Measurements from ENCODE around the gene JAK1.

DNA sequence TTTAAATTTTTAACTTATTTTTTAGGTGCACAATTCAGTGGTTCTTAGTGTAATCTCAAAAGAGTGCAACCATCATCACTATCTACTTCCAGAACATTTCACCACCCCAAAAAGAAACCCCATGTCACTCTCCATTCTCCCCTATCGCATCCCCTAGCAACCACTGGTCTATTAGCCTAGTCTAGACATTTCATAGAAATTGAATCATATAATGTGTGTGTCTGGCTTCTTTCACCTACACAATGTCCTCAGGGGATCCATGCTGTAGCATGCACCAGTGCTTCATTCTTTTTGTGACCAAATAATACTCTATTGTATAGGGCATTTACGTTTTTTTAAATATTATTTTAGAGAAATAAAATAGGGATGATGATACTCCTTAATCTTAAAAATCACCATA is 64.7 kb downstream of the JAK1 start:
- no peak for TF ChIP-seq SMAD1 (IDR thresholded peaks at IDR 0.05; ENCODE audit: low read depth, partially characterized antibody)
- TF ChIP-seq, protein P1, sequence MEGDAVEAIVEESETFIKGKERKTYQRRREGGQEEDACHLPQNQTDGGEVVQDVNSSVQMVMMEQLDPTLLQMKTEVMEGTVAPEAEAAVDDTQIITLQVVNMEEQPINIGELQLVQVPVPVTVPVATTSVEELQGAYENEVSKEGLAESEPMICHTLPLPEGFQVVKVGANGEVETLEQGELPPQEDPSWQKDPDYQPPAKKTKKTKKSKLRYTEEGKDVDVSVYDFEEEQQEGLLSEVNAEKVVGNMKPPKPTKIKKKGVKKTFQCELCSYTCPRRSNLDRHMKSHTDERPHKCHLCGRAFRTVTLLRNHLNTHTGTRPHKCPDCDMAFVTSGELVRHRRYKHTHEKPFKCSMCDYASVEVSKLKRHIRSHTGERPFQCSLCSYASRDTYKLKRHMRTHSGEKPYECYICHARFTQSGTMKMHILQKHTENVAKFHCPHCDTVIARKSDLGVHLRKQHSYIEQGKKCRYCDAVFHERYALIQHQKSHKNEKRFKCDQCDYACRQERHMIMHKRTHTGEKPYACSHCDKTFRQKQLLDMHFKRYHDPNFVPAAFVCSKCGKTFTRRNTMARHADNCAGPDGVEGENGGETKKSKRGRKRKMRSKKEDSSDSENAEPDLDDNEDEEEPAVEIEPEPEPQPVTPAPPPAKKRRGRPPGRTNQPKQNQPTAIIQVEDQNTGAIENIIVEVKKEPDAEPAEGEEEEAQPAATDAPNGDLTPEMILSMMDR (IDR thresholded peaks at IDR 0.05 in 2 of 3, conservative IDR thresholded peaks at IDR 0.05 in 1 of 3; ENCODE audit: control insufficient read depth in 2 of 3, extremely low read depth in 1 of 3, insufficient read depth in 1 of 3, low read depth in 3 of 3, low read length in 3 of 3): no peak
- TF ChIP-seq, protein P2, sequence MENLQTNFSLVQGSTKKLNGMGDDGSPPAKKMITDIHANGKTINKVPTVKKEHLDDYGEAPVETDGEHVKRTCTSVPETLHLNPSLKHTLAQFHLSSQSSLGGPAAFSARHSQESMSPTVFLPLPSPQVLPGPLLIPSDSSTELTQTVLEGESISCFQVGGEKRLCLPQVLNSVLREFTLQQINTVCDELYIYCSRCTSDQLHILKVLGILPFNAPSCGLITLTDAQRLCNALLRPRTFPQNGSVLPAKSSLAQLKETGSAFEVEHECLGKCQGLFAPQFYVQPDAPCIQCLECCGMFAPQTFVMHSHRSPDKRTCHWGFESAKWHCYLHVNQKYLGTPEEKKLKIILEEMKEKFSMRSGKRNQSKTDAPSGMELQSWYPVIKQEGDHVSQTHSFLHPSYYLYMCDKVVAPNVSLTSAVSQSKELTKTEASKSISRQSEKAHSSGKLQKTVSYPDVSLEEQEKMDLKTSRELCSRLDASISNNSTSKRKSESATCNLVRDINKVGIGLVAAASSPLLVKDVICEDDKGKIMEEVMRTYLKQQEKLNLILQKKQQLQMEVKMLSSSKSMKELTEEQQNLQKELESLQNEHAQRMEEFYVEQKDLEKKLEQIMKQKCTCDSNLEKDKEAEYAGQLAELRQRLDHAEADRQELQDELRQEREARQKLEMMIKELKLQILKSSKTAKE (IDR thresholded peaks at IDR 0.05; ENCODE audit: low read depth, poor library complexity, severe bottlenecking): no peak
- TF ChIP-seq NFYB (IDR thresholded peaks at IDR 0.05; ENCODE audit: insufficient read depth, low read depth, low read length): no peak
- TF ChIP-seq, protein P3, sequence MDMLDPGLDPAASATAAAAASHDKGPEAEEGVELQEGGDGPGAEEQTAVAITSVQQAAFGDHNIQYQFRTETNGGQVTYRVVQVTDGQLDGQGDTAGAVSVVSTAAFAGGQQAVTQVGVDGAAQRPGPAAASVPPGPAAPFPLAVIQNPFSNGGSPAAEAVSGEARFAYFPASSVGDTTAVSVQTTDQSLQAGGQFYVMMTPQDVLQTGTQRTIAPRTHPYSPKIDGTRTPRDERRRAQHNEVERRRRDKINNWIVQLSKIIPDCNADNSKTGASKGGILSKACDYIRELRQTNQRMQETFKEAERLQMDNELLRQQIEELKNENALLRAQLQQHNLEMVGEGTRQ (IDR thresholded peaks at IDR 0.05; ENCODE audit: borderline replicate concordance, low read depth, low read length): no peak
- TF ChIP-seq, protein P4, sequence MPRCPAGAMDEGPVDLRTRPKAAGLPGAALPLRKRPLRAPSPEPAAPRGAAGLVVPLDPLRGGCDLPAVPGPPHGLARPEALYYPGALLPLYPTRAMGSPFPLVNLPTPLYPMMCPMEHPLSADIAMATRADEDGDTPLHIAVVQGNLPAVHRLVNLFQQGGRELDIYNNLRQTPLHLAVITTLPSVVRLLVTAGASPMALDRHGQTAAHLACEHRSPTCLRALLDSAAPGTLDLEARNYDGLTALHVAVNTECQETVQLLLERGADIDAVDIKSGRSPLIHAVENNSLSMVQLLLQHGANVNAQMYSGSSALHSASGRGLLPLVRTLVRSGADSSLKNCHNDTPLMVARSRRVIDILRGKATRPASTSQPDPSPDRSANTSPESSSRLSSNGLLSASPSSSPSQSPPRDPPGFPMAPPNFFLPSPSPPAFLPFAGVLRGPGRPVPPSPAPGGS (IDR thresholded peaks at IDR 0.05; ENCODE audit: borderline replicate concordance, insufficient read depth, low read depth, low read length, poor library complexity, severe bottlenecking): no peak
- TF ChIP-seq TAF1 (IDR thresholded peaks at IDR 0.05; ENCODE audit: borderline replicate concordance, low read depth, low read length): no peak
